ENCODE results near the gene GARS1.

Gene GARS1

DNA sequence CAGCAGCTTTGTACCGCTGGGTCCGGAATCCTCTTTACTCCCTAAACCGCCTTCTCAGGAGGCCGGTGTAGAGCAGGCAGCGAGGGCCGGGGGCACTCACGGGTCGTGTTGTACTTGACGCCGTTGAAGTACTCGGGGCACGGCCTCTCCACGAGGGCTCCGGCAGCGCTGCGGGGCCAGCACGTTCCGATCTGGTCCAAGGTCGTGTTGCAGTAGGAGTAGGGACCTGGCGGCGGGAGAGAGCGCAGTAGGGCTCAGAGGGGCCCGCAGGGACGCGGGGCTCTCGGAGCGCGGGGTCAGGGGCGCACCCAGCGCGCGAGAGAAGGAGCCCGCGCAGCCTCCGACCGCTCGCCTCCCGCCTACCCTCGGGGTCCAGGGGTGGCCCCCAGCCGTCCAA lies 87.1 kb downstream of the GARS1 start:
- Histone ChIP-seq H3K27me3 (replicated peaks; ENCODE audit: control insufficient read depth, insufficient read depth, low read length) (peaks cover 10% of the 10 kb centered on the region), H3K36me3 (ENCODE audit: control insufficient read depth, insufficient read depth, low read length) (no peaks in the 10 kb centered on the region), H3K4me3 (replicated peaks; ENCODE audit: low read depth, low read length) (no peak overlapping the region; the same call in 1 of the 2 replicates)
- no peak for DNase-seq (ENCODE audit: extremely low read depth, insufficient read length)
- TF ChIP-seq, protein P1, sequence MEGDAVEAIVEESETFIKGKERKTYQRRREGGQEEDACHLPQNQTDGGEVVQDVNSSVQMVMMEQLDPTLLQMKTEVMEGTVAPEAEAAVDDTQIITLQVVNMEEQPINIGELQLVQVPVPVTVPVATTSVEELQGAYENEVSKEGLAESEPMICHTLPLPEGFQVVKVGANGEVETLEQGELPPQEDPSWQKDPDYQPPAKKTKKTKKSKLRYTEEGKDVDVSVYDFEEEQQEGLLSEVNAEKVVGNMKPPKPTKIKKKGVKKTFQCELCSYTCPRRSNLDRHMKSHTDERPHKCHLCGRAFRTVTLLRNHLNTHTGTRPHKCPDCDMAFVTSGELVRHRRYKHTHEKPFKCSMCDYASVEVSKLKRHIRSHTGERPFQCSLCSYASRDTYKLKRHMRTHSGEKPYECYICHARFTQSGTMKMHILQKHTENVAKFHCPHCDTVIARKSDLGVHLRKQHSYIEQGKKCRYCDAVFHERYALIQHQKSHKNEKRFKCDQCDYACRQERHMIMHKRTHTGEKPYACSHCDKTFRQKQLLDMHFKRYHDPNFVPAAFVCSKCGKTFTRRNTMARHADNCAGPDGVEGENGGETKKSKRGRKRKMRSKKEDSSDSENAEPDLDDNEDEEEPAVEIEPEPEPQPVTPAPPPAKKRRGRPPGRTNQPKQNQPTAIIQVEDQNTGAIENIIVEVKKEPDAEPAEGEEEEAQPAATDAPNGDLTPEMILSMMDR (IDR thresholded peaks at IDR 0.05; ENCODE audit: insufficient read depth, low read length, poor library complexity, severe bottlenecking): no peak

DNA sequence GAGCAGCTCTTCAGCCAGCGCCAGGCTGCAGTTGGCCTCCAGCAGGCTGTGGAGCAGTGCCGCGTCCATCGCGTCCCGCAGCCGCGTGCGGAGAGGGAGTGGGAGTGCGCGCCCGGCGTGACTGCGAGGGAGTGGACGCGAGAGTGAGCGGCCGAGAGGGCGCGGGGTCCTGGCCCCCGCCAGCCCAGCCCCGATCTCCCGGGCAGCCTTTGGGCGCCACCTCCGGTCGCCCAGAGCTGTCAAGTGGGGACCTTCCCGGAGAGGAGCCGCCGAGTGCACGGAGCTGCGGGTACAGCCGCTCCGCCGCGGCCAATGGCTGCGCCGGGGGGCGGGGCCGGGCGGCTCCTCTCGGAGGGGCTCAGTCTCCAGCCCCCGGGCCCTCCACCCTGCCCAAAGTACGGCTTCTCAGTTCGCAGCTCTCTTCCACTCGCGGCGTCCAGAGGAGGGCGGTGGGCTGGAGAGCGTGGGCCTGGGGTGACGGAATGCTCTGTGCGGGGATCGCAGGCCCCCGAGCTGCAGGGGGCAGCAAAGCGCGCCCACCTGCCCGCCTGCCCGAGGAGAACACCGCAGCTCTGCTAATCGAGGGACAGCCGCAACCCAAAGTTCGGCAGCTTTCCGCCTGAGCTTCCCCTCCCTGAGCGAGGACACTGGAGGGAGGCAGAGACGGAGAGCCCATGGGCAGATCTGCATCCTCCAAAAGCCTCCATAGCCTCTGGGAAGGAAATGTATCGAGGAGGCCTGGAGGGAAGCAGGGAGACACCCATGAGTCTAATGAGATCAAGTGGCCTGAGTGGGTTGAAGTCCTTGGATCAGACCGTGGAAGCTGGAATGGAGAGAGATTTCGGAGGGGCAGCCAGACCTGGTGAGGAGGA lies 87.8 kb downstream of the GARS1 start, which contains the start of gene CRHR2:
Gene CRHR2 (minus strand): TSS at position 245 of the 872 bp plus-strand sequence. CDS start 176 bp downstream, at position 69.
- DNase-seq (ENCODE audit: extremely low read depth, insufficient read length): no peak
- TF ChIP-seq, protein P1 (IDR thresholded peaks at IDR 0.05; ENCODE audit: insufficient read depth, low read length, poor library complexity, severe bottlenecking): peak; percentile 20

DNA sequence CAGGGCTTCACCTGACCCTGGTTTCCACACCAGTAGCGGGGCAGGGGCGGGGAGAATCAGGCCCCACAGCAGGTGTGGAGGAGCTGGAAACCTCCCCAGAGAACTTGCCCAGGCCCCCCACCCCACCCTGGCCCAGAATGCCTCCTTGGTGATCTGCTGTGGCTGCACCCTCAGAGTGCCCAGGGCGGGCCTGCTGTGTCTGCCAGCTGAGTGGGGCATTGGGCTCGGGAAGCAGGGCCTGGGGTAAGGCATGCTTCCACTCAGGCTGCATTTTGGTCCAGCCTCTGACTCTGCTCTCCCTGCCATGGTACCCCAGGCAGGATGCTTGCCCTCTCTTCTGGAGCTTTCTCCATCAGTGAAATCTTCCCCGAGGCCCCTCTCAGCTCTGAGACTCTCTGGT lies 88.6 kb downstream of the GARS1 start:
- H3K27me3 ChIP-seq (replicated peaks; ENCODE audit: control insufficient read depth, insufficient read depth, low read length): peaks cover 10% of the 10 kb centered on the region
- no peaks in the 10 kb centered on the region for H3K36me3 ChIP-seq (ENCODE audit: control insufficient read depth, insufficient read depth, low read length)
- no peak for DNase-seq (ENCODE audit: extremely low read depth, insufficient read length)
- H3K4me3 ChIP-seq (replicated peaks; ENCODE audit: low read depth, low read length): no peak overlapping the region
- TF ChIP-seq, protein P1 (IDR thresholded peaks at IDR 0.05; ENCODE audit: insufficient read depth, low read length, poor library complexity, severe bottlenecking): no peak

More for the DNA sequence above, 87.8 kb downstream of the GARS1 start, which contains the start of gene CRHR2:
- Histone ChIP-seq H3K27me3 (replicated peaks; ENCODE audit: control insufficient read depth, insufficient read depth, low read length) (peaks cover 10% of the 10 kb centered on the region), H3K4me3 (replicated peaks; ENCODE audit: low read depth, low read length) (no peak within 1 kb of the TSS; the same call in 1 of the 2 replicates), H3K36me3 (ENCODE audit: control insufficient read depth, insufficient read depth, low read length) (no peaks in the 10 kb centered on the region)

Data from GM06990 (cell line).